Neural cell (in vitro differentiated cells): ENCODE data around the gene JAG2. TPM values are rescaled to one million over a fixed set of nuclear protein-coding genes. Genes with fewer than 3 reads are reported as not detected.
"Not testable (repeated sequence)": the region's sequence is repeated elsewhere in the genome, so short reads cannot be mapped to it uniquely, and the experiment has no call there.

ENCODE experiments used
- H2AFZ ChIP-seq: fragments of 200-600, 300-800 bp; sonication (generic), shearing (Covaris generic); 2 replicates; pipeline ENCODE4 v1.6.0; 2014; ENCODE audit warnings: low read depth, mild to moderate bottlenecking, antibody characterized with exemption, low read length, moderate library complexity
- H3F3A ChIP-seq: fragments of 200-600 bp; shearing (Covaris generic); 2 replicates; pipeline ENCODE4 v1.6.1; 2016; ENCODE audit warnings: mild to moderate bottlenecking, moderate library complexity, mixed read lengths, antibody characterized with exemption, low read length; ENCODE audit not compliant: insufficient read depth, poor library complexity, severe bottlenecking
- H3K27ac ChIP-seq: fragments of 200-600, 300-800 bp; sonication (generic), shearing (Covaris generic); 2 replicates; pipeline ENCODE4 v1.5.1; 2014; ENCODE audit warnings: mild to moderate bottlenecking, low read length, moderate library complexity
- H3K27me3 ChIP-seq: fragments of 300-800, 200-600 bp; sonication (generic), shearing (Covaris generic); 2 replicates; pipeline ENCODE4 v1.6.0; 2014; ENCODE audit warnings: mild to moderate bottlenecking, low read depth, low read length, moderate library complexity; ENCODE audit not compliant: insufficient read depth
- H3K36me3 ChIP-seq: fragments of 300-800, 200-600 bp; sonication (generic), shearing (Covaris generic); 2 replicates; pipeline ENCODE4 v1.5.1; 2014; ENCODE audit warnings: mild to moderate bottlenecking, antibody characterized with exemption, low read length, moderate library complexity; ENCODE audit not compliant: insufficient read depth
- H3K4me2 ChIP-seq: fragments of 300-800, 200-600 bp; sonication (generic), shearing (Covaris generic); 2 replicates; pipeline ENCODE4 v1.6.0; 2014; ENCODE audit warnings: mild to moderate bottlenecking, low read length
- H3K4me3 ChIP-seq: fragments of 300-800, 200-600 bp; sonication (generic), shearing (Covaris generic); 2 replicates; pipeline ENCODE4 v1.5.1; 2014; ENCODE audit warnings: mild to moderate bottlenecking, low read length, moderate library complexity
- H3K79me2 ChIP-seq: fragments of 200-600 bp; shearing (Covaris generic); replicated peaks from 2 replicates; pipeline ENCODE4 v1.6.0; 2014; ENCODE audit warnings: mild to moderate bottlenecking, low read length, moderate library complexity; ENCODE audit not compliant: insufficient read depth
- H3K9ac ChIP-seq: fragments of 300-800, 200-600 bp; sonication (generic), shearing (Covaris generic); 2 replicates; pipeline ENCODE4 v1.6.1; 2016; ENCODE audit warnings: mild to moderate bottlenecking, low read length, mixed read lengths
- H3K9me2 ChIP-seq: fragments of 200-600 bp; shearing (Covaris generic); 2 replicates; pipeline ENCODE4 v1.6.1; 2016; ENCODE audit warnings: mild to moderate bottlenecking, low read length, mixed read lengths; ENCODE audit not compliant: insufficient read depth
- H3K9me3 ChIP-seq: fragments of 200-600, 300-800 bp; sonication (generic), shearing (Covaris generic); 2 replicates; pipeline ENCODE4 v1.6.1; 2016; ENCODE audit warnings: mild to moderate bottlenecking, mixed run types, low read length, moderate library complexity, mixed read lengths
- H4K20me1 ChIP-seq: fragments of 200-600 bp; shearing (Covaris generic); 2 replicates; pipeline ENCODE4 v1.6.1; 2016; ENCODE audit warnings: mild to moderate bottlenecking, mixed run types; ENCODE audit not compliant: insufficient read depth
- EP300 ChIP-seq: fragments of 450-650 bp; conservative IDR thresholded peaks from 2 replicates; pipeline ENCODE4 v1.6.1; 2014; ENCODE audit warnings: antibody characterized with exemption, mild to moderate bottlenecking, moderate library complexity; ENCODE audit not compliant: poor library complexity, severe bottlenecking
- EZH2 ChIP-seq: fragments of 200-600, 300-800 bp; shearing (Covaris generic), sonication (generic); IDR thresholded peaks from 2 replicates; pipeline ENCODE4 v1.6.1; 2014; ENCODE audit warnings: antibody characterized with exemption, low read length, borderline replicate concordance, mild to moderate bottlenecking; ENCODE audit not compliant: insufficient read depth, poor library complexity, severe bottlenecking
- MXI1 ChIP-seq: fragments of 450-650 bp; conservative IDR thresholded peaks from 2 replicates; pipeline ENCODE4 v1.6.1; 2014; ENCODE audit warnings: antibody characterized with exemption, mild to moderate bottlenecking; ENCODE audit not compliant: poor library complexity, severe bottlenecking
- POLR2AphosphoS5 ChIP-seq: IDR thresholded peaks from 2 replicates; pipeline ENCODE4 v1.6.1; 2012
- RAD21 ChIP-seq: fragments of 450-650 bp; conservative IDR thresholded peaks from 2 replicates; pipeline ENCODE4 v1.6.1; 2014; ENCODE audit warnings: antibody characterized with exemption, mild to moderate bottlenecking, moderate library complexity
- SMC3 ChIP-seq: fragments of 450-650 bp; conservative IDR thresholded peaks from 2 replicates; pipeline ENCODE4 v1.6.1; 2014; ENCODE audit warnings: antibody characterized with exemption, mild to moderate bottlenecking, moderate library complexity; ENCODE audit not compliant: poor library complexity
- TAF1 ChIP-seq: IDR thresholded peaks from 2 replicates; pipeline ENCODE4 v1.6.1; 2012; ENCODE audit warnings: low read depth
- polyA plus RNA-seq: library from polyadenylated mRNA; depleted of rRNA; stranded (reverse); fragments of >200 nt; gene quantifications from 2 replicates; pipeline ENCODE4 v1.2.3, GENCODE V29; 2014
- TF ChIP-seq, protein P1 (sequence below): fragments of 450-650 bp; IDR thresholded peaks from 2 replicates; pipeline ENCODE4 v1.5.1; 2014; ENCODE audit warnings: antibody characterized with exemption, mild to moderate bottlenecking, moderate library complexity; ENCODE audit not compliant: poor library complexity, severe bottlenecking
- TF ChIP-seq, protein P2 (sequence below): IDR thresholded peaks from 2 replicates; pipeline ENCODE4 v1.6.1; 2012; ENCODE audit warnings: borderline replicate concordance

JAG2 gene
- polyA plus RNA-seq, 1 donor from 2014 or later: 20.3 TPM

DNA sequence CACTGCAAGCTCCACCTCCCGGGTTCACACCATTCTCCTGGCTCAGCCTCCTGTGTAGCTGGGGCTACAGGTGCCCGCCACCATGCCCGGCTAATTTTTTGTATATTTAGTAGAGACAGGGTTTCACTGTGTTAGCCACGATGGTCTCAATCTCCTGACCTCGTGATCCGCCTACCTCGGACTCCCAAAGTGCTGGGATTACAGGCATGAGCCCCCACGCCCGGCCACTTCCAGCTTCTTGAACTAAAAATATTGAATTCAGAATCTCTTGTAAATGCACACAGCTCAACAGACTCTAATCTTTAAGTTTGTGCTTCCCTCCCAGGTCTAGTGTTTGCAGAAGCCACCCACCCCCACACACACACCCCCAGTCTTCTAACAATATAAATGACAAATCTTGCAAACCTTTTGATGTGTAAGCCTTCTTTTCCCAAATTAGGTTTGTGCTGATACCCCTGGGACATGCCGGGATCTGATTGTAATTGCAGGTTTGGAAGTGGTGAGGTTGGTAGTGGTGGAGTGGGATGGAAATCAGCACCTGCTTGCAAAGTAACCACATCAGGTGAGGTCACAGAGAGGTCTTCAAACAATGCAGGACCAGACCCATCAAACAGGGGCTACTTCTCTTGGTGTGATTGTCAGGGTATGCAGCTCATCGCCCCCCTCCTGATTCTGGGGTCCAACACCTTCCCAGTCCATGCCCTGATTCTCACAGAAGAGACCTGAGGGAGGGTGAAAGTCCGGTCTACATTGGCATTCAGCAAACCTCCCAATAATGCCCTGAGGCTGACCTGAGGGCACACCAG is 51.9 kb downstream of the JAG2 start:
- Histone ChIP-seq H3K79me2 (no peaks in the 10 kb centered on the region), H3K27me3 (no peaks in the 10 kb centered on the region), H3K27ac (no peak overlapping the region), H4K20me1 (no peaks in the 10 kb centered on the region), H3K9me3 (no peaks in the 10 kb centered on the region), H3K9ac (no peak overlapping the region), H2AFZ (no peak overlapping the region), H3K36me3 (no peaks in the 10 kb centered on the region), H3F3A (no peaks in the 10 kb centered on the region), H3K9me2 (no peaks in the 10 kb centered on the region), H3K4me3 (no peak overlapping the region), H3K4me2 (no peak overlapping the region)
- TF ChIP-seq POLR2AphosphoS5 (no peak), TAF1 (no peak), MXI1 (no peak), EP300 (no peak), RAD21 (no peak), SMC3 (no peak), EZH2 (no peak)
- TF ChIP-seq, protein P1, sequence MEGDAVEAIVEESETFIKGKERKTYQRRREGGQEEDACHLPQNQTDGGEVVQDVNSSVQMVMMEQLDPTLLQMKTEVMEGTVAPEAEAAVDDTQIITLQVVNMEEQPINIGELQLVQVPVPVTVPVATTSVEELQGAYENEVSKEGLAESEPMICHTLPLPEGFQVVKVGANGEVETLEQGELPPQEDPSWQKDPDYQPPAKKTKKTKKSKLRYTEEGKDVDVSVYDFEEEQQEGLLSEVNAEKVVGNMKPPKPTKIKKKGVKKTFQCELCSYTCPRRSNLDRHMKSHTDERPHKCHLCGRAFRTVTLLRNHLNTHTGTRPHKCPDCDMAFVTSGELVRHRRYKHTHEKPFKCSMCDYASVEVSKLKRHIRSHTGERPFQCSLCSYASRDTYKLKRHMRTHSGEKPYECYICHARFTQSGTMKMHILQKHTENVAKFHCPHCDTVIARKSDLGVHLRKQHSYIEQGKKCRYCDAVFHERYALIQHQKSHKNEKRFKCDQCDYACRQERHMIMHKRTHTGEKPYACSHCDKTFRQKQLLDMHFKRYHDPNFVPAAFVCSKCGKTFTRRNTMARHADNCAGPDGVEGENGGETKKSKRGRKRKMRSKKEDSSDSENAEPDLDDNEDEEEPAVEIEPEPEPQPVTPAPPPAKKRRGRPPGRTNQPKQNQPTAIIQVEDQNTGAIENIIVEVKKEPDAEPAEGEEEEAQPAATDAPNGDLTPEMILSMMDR: no peak
- TF ChIP-seq, protein P2, sequence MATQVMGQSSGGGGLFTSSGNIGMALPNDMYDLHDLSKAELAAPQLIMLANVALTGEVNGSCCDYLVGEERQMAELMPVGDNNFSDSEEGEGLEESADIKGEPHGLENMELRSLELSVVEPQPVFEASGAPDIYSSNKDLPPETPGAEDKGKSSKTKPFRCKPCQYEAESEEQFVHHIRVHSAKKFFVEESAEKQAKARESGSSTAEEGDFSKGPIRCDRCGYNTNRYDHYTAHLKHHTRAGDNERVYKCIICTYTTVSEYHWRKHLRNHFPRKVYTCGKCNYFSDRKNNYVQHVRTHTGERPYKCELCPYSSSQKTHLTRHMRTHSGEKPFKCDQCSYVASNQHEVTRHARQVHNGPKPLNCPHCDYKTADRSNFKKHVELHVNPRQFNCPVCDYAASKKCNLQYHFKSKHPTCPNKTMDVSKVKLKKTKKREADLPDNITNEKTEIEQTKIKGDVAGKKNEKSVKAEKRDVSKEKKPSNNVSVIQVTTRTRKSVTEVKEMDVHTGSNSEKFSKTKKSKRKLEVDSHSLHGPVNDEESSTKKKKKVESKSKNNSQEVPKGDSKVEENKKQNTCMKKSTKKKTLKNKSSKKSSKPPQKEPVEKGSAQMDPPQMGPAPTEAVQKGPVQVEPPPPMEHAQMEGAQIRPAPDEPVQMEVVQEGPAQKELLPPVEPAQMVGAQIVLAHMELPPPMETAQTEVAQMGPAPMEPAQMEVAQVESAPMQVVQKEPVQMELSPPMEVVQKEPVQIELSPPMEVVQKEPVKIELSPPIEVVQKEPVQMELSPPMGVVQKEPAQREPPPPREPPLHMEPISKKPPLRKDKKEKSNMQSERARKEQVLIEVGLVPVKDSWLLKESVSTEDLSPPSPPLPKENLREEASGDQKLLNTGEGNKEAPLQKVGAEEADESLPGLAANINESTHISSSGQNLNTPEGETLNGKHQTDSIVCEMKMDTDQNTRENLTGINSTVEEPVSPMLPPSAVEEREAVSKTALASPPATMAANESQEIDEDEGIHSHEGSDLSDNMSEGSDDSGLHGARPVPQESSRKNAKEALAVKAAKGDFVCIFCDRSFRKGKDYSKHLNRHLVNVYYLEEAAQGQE: no peak

DNA sequence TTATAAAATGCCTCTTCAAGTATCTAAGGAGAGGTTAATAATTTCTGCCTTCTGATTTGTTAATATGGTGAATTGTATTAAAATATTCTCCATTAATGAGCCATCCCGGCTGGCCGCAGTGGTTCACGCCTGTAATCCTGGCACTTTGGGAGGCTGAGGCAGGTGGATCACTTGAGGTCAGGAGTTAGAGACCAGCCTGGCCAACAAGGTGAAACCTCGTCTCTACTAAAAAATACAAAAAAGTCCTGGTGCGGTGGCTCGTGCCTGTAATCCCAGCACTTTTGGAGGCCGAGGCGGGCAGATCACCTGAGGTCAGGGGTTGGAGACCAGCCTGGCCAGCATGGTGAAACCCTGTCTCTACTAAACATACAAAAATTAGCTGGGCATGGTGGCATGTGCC is 59.3 kb downstream of the JAG2 start:
- H3K4me2 ChIP-seq, H2AFZ ChIP-seq, H3K36me3 ChIP-seq, H3K9me3 ChIP-seq, H3K79me2 ChIP-seq, H3K27ac ChIP-seq, H3K9ac ChIP-seq, H3F3A ChIP-seq, H3K9me2 ChIP-seq, H3K27me3 ChIP-seq, H4K20me1 ChIP-seq, H3K4me3 ChIP-seq: not testable (repeated sequence)

DNA sequence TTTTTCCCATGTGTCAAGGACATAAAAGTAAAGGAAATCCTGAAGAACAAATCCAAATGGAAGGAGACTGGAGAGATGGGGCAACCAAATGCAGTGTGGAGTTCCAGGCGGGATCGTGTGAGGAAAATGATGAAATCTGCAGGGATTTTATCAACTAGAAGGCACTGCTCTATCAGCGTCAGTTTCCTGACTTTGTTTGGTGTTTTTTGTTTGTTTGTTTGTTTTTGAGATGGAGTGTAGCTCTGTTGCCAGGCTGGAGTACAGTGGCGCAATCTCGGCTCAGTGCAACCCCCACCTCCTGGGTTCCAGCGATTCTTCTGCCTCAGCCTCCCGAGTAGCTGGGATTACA is 60.1 kb downstream of the JAG2 start:
- no peak overlapping the region for H2AFZ ChIP-seq
- H3K4me2 ChIP-seq: no peak overlapping the region
- no peak overlapping the region for H3K27ac ChIP-seq
- no peaks in the 10 kb centered on the region for H4K20me1 ChIP-seq
- H3K4me3 ChIP-seq: no peak overlapping the region
- no peaks in the 10 kb centered on the region for H3K9me3 ChIP-seq
- no peaks in the 10 kb centered on the region for H3F3A ChIP-seq
- no peaks in the 10 kb centered on the region for H3K9me2 ChIP-seq
- no peaks in the 10 kb centered on the region for H3K79me2 ChIP-seq
- no peaks in the 10 kb centered on the region for H3K27me3 ChIP-seq
- H3K36me3 ChIP-seq: no peaks in the 10 kb centered on the region
- TF ChIP-seq TAF1 (no peak), RAD21 (no peak), MXI1 (no peak), POLR2AphosphoS5 (no peak), EZH2 (no peak), SMC3 (no peak), EP300 (no peak)
- TF ChIP-seq, protein P1: no peak
- TF ChIP-seq, protein P2: no peak
- no peak overlapping the region for H3K9ac ChIP-seq
